Choroid plexus epithelial cell (primary cell): ENCODE measurements around the gene ONECUT3.

Experiments used
- DNase-seq: peaks from one replicate; pipeline ENCODE4 v3.0.0-alpha.2; 2010; ENCODE audit warnings: low read depth
- H3K4me3 ChIP-seq: 2 replicates; pipeline ENCODE4 v1.5.1; 2011; ENCODE audit warnings: low read depth, mild to moderate bottlenecking, control low read depth, low read length, moderate library complexity
- CTCF ChIP-seq: conservative IDR thresholded peaks from 2 replicates; pipeline ENCODE4 v1.5.1; 2011; ENCODE audit warnings: low read depth, mild to moderate bottlenecking, control low read depth, inconsistent platforms, low read length, moderate library complexity

The ONECUT3 gene

GRCh38 chr19:1773184-1773583, 19.9 kb downstream of the ONECUT3 start:
- peak; percentile 28 for DNase-seq
- H3K4me3 ChIP-seq, result no peak overlapping the region
- no peak for TF ChIP-seq CTCF

- peak; percentile 48 for TF ChIP-seq CTCF
- DNase-seq, result peak; percentile 22
- H3K4me3 ChIP-seq, result no peak overlapping the region
Measured at GRCh38 chr19:1774989-1775772, 21.9 kb downstream of the ONECUT3 start.

GRCh38 chr19:1775951-1776605, 22.8 kb downstream of the ONECUT3 start:
- no peak for TF ChIP-seq CTCF
- H3K4me3 ChIP-seq, result no peak overlapping the region
- no peak for DNase-seq

- no peak for DNase-seq
- no peak for TF ChIP-seq CTCF
- H3K4me3 ChIP-seq, result no peak overlapping the region
Measured at GRCh38 chr19:1776606-1777147, 23.4 kb downstream of the ONECUT3 start.

- DNase-seq, result no peak
- TF ChIP-seq CTCF, result no peak
- H3K4me3 ChIP-seq, result no peak overlapping the region
Measured at GRCh38 chr19:1777149-1777548, 23.8 kb downstream of the ONECUT3 start.

- DNase-seq, result no peak
- no peak overlapping the region for H3K4me3 ChIP-seq
- no peak for TF ChIP-seq CTCF
Measured at GRCh38 chr19:1779574-1779973, 26.3 kb downstream of the ONECUT3 start.
